Measurements from ENCODE around the gene ALDH4A1. TPM values are rescaled to one million over a fixed set of nuclear protein-coding genes. Genes with fewer than 3 reads are reported as not detected.

ALDH4A1 gene
- total RNA-seq, 1 donor from 2014 or later = 12.7 TPM

- DNase-seq (ENCODE audit: low read depth in 2 of 2) = no peak
Observed at GRCh38 chr1:18922848-18923755, 20.7 kb upstream of the ALDH4A1 start.

GRCh38 chr1:18922319-18922726, 20.0 kb upstream of the ALDH4A1 start:
- peak; percentile 40 to 69 for DNase-seq (ENCODE audit: low read depth in 2 of 2)

GRCh38 chr1:18921516-18922251, 19.3 kb upstream of the ALDH4A1 start:
- peak in 1 of 2 donors; percentile 48 for DNase-seq (ENCODE audit: low read depth in 2 of 2)

GRCh38 chr1:18920931-18921330, 18.6 kb upstream of the ALDH4A1 start:
- no peak for DNase-seq (ENCODE audit: low read depth in 2 of 2)

GRCh38 chr1:18919956-18920355, 17.6 kb upstream of the ALDH4A1 start:
- no peak for DNase-seq (ENCODE audit: low read depth in 2 of 2)

- DNase-seq (ENCODE audit: low read depth in 2 of 2) = no peak
Observed at GRCh38 chr1:18919197-18919905, 17.0 kb upstream of the ALDH4A1 start.

- DNase-seq (ENCODE audit: low read depth in 2 of 2) = no peak
Observed at GRCh38 chr1:18918417-18918816, 16.1 kb upstream of the ALDH4A1 start.

- DNase-seq (ENCODE audit: low read depth in 2 of 2) = no peak
Observed at GRCh38 chr1:18917071-18917799, 14.9 kb upstream of the ALDH4A1 start.

- no peak for DNase-seq (ENCODE audit: low read depth in 2 of 2)
Observed at GRCh38 chr1:18915341-18915740, 13.0 kb upstream of the ALDH4A1 start.

GRCh38 chr1:18913065-18913835, 10.9 kb upstream of the ALDH4A1 start:
- peak; percentile 40 to 87 for DNase-seq (ENCODE audit: low read depth in 2 of 2)

- no peak for DNase-seq (ENCODE audit: low read depth in 2 of 2)
Observed at GRCh38 chr1:18912550-18912949, 10.2 kb upstream of the ALDH4A1 start.

- DNase-seq (ENCODE audit: low read depth in 2 of 2) = no peak
Observed at GRCh38 chr1:18908911-18909771, 6.8 kb upstream of the ALDH4A1 start.

- DNase-seq (ENCODE audit: low read depth in 2 of 2) = no peak
Observed at GRCh38 chr1:18907917-18908845, 5.8 kb upstream of the ALDH4A1 start.

GRCh38 chr1:18907021-18907916, 4.9 kb upstream of the ALDH4A1 start:
- DNase-seq (ENCODE audit: low read depth in 2 of 2) = peak; percentile 32 to 64

GRCh38 chr1:18903291-18903756, 969 bp upstream of the ALDH4A1 start:
- no peak for DNase-seq (ENCODE audit: low read depth in 2 of 2)

- no peak for DNase-seq (ENCODE audit: low read depth in 2 of 2)
Observed at GRCh38 chr1:18901952-18902522, 318 bp downstream of the ALDH4A1 start.

Measured in dermis microvascular lymphatic vessel endothelial cell (primary cell).